ENCODE results near the gene TRIM72. TPM values are rescaled to one million over a fixed set of nuclear protein-coding genes. Genes with fewer than 3 reads are reported as not detected.

Gene TRIM72
- total and polyA plus RNA-seq, 9 of the 15 experiments (the other 6 are each of a cell fraction or from before 2014, with no cell fraction given), result under 0.01 TPM; not detected in 8

DNA sequence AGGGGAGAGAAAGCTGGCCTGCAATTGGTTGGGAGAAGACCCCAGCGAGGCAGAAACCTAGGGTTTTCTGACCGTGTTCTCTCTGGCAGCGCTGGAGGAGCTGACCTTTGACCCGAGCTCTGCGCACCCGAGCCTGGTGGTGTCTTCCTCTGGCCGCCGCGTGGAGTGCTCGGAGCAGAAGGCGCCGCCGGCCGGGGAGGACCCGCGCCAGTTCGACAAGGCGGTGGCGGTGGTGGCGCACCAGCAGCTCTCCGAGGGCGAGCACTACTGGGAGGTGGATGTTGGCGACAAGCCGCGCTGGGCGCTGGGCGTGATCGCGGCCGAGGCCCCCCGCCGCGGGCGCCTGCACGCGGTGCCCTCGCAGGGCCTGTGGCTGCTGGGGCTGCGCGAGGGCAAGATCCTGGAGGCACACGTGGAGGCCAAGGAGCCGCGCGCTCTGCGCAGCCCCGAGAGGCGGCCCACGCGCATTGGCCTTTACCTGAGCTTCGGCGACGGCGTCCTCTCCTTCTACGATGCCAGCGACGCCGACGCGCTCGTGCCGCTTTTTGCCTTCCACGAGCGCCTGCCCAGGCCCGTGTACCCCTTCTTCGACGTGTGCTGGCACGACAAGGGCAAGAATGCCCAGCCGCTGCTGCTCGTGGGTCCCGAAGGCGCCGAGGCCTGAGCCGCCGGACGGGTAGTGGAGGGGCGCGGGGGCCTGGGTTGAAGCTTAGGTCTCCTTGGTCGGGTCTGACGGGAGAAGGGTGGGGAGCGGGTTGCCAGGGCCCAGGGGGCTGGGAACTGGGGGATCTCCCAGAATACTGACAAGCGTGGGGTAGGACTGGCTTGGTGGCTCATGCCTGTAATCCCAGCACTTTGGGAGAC lies 10.4 kb downstream of the TRIM72 start (continued):
- TF ChIP-seq, protein P1, sequence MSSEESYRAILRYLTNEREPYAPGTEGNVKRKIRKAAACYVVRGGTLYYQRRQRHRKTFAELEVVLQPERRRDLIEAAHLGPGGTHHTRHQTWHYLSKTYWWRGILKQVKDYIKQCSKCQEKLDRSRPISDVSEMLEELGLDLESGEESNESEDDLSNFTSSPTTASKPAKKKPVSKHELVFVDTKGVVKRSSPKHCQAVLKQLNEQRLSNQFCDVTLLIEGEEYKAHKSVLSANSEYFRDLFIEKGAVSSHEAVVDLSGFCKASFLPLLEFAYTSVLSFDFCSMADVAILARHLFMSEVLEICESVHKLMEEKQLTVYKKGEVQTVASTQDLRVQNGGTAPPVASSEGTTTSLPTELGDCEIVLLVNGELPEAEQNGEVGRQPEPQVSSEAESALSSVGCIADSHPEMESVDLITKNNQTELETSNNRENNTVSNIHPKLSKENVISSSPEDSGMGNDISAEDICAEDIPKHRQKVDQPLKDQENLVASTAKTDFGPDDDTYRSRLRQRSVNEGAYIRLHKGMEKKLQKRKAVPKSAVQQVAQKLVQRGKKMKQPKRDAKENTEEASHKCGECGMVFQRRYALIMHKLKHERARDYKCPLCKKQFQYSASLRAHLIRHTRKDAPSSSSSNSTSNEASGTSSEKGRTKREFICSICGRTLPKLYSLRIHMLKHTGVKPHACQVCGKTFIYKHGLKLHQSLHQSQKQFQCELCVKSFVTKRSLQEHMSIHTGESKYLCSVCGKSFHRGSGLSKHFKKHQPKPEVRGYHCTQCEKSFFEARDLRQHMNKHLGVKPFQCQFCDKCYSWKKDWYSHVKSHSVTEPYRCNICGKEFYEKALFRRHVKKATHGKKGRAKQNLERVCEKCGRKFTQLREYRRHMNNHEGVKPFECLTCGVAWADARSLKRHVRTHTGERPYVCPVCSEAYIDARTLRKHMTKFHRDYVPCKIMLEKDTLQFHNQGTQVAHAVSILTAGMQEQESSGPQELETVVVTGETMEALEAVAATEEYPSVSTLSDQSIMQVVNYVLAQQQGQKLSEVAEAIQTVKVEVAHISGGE (CRISPR knock-in tag; IDR thresholded peaks at IDR 0.05), result no peak
- TF ChIP-seq ZBTB17 (CRISPR knock-in tag; IDR thresholded peaks at IDR 0.05) (no peak), ARID2 (IDR thresholded peaks at IDR 0.05) (no peak), ZBTB33 (CRISPR knock-in tag; IDR thresholded peaks at IDR 0.05) (peak; percentile 96), NFXL1 (CRISPR knock-in tag; IDR thresholded peaks at IDR 0.05) (no peak), TEAD4 (IDR thresholded peaks at IDR 0.05; ENCODE audit: low read length) (no peak), TEAD4 (CRISPR knock-in tag; IDR thresholded peaks at IDR 0.05; ENCODE audit: borderline replicate concordance) (no peak), CBX3 (IDR thresholded peaks at IDR 0.05; ENCODE audit: borderline replicate concordance in 1 of 2, low read length in 2 of 2) (no peak), RBM34 (IDR thresholded peaks at IDR 0.05; ENCODE audit: borderline replicate concordance, insufficient read depth, low read length) (no peak), ELK3 (CRISPR knock-in tag; IDR thresholded peaks at IDR 0.05) (no peak), KDM2B (CRISPR knock-in tag; IDR thresholded peaks at IDR 0.05) (no peak), PCBP1 (IDR thresholded peaks at IDR 0.05; ENCODE audit: low read depth, low read length, poor library complexity, severe bottlenecking) (peak; percentile 48), SIN3B (IDR thresholded peaks at IDR 0.05; ENCODE audit: low read depth) (no peak)
- TF ChIP-seq, protein P2, sequence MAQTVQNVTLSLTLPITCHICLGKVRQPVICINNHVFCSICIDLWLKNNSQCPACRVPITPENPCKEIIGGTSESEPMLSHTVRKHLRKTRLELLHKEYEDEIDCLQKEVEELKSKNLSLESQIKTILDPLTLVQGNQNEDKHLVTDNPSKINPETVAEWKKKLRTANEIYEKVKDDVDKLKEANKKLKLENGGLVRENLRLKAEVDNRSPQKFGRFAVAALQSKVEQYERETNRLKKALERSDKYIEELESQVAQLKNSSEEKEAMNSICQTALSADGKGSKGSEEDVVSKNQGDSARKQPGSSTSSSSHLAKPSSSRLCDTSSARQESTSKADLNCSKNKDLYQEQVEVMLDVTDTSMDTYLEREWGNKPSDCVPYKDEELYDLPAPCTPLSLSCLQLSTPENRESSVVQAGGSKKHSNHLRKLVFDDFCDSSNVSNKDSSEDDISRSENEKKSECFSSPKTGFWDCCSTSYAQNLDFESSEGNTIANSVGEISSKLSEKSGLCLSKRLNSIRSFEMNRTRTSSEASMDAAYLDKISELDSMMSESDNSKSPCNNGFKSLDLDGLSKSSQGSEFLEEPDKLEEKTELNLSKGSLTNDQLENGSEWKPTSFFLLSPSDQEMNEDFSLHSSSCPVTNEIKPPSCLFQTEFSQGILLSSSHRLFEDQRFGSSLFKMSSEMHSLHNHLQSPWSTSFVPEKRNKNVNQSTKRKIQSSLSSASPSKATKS (CRISPR knock-in tag; IDR thresholded peaks at IDR 0.05), result no peak

Measured in K562 (cell line).